NCI-H82 treated with DMSO at 0.1 percent for 48 hours (cell line): Measurements from ENCODE around the gene LDB2.

Experiments
- DNase-seq: peaks from one replicate; lab custom pipeline; 2025; ENCODE audit not compliant: unreplicated experiment; lab: John Stamatoyannopoulos, UW

The LDB2 gene

DNA sequence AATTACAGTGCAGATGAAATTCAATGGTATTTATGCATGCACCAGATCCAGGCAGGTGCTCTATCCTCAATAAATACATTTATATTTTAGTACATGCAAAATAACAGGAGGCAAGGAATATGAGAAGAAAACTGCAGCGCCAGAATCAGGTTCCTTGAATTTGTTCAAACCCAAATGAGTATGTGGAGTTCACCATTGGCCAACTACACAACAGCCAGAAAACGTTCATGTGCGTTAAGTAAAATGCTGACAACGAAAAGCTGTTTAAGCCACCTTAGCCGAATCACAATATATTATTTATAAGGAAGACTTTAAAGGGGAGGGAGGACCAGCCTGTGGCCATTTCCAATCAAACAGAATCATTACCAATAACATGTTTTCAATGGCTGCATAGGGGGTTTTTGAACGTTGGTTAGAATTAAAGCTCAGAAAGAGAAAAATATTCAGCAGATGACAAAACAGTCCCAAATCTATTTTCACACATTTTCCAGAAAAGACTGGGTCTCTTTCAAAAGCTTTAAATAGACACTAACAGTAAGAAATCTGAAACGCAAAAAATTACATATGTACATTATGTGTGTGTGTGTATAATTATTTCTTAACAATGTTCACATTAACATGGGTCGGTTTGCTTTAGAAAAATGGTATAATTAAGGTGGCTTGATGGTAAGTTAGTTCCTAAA, 171.9 kb downstream of the LDB2 start:
- no peak for DNase-seq

- no peak for DNase-seq
Observed at GRCh38 chr4:16725252-16725651, 173.2 kb downstream of the LDB2 start.

DNA sequence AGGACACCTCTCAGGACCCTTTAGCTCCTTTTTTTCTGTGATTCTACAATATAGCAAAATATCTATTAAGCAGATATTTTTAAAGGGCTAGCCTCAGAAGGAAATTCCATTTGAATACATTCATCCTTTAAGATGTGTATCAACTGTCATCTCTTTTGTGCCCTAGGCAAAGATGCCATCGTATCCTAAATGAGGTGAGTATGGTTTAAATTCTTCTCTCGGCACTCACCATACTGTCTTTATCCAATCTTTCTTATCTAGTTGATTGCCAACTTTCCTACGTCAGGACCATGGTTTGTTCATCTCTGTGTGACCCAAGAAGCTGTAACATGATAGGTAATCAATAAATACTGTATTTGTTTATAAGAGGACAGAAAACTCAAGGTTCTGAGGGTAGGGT, 176.0 kb downstream of the LDB2 start:
- DNase-seq = no peak

- no peak for DNase-seq
Observed at GRCh38 chr4:16721613-16722291, 176.7 kb downstream of the LDB2 start.

- DNase-seq = no peak
Observed at GRCh38 chr4:16720761-16721160, 177.7 kb downstream of the LDB2 start.

GRCh38 chr4:16717266-16717970, 181.0 kb downstream of the LDB2 start:
- no peak for DNase-seq

GRCh38 chr4:16715482-16715881, 183.0 kb downstream of the LDB2 start:
- no peak for DNase-seq

DNA sequence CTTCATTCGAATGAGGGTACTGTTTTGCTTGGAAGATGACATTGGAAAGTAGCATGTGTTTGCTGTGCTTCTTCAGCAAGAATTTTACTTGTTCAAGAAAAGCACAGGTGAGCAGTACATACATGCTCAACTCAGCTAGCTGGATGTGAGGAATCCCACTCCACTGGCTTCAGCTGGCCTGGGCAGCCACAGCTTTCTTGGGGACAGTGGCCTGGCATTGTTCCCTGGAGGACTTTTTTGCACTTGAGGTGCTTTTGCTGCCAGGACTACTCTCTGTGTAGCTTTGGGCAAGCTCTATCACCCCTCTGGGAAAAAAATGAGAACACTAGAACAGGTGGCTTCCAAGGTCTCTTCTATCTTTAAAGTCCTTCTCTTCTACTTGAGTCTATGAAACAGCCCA, 184.3 kb downstream of the LDB2 start:
- DNase-seq = no peak

GRCh38 chr4:16713696-16714095, 184.7 kb downstream of the LDB2 start:
- no peak for DNase-seq

DNA sequence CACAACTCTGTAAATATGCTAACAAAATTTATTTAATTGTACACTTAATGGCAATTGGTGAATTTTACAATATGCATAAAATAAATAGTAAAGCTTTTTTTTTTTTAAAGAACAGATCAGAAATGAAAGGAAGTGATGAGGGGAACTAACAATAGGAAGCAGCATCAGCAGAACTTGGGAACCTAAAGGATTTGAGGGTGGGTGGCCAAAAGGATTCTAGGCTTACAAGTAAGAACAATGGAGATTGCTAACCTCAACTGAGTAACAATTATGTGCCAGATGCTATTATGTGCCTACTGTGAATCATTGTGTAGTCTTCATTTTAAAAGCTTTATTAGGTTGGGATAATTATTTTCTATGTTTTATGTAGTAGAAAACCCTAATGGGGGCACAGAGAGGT, 185.2 kb downstream of the LDB2 start:
- DNase-seq = no peak

- no peak for DNase-seq
Observed at GRCh38 chr4:16710198-16710597, 188.2 kb downstream of the LDB2 start.

- DNase-seq = no peak
Observed at GRCh38 chr4:16707874-16708273, 190.6 kb downstream of the LDB2 start.

GRCh38 chr4:16706251-16706650, 192.2 kb downstream of the LDB2 start:
- DNase-seq = no peak

- no peak for DNase-seq
Observed at GRCh38 chr4:16705341-16705740, 193.1 kb downstream of the LDB2 start.

DNA sequence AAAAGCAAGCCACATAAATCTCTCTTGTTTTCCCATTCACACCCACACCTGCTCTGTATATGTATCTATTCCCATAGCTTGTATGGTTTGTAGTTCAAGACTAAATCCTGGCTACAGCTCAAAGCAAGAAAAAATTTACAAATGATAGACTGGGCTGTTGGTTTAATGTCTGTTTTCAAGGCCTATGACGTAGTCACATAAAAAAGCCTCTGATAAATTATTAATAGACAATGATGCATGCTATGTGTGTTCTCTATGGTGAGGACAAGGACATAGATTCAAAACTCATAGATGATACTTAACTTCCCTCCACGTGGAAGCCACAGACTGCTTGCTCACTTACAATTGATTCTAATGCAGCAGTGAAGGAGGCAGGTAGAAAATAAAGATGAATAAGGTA, 194.0 kb downstream of the LDB2 start:
- DNase-seq = no peak

DNA sequence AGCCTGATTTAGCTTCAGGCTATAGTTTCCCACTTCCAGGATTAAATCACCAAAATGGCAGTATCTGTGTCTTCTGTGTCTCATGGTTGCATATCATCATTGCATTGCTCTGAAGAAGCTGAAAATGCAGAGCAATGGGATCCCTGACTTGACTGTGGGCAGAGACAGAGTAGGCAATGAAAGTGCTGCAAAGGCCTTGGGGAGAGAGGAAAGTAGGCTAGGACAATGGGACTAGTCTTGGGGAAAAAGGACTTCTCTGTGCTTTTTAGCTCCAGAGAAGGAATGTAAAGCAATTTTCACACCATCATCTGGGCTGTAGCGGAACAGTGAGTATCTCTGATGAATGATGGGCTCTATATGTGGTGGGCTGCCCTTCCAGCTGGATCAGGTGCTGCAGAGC, 202.5 kb downstream of the LDB2 start:
- no peak for DNase-seq

- DNase-seq = no peak
Observed at GRCh38 chr4:16694884-16695276, 203.6 kb downstream of the LDB2 start.

DNA sequence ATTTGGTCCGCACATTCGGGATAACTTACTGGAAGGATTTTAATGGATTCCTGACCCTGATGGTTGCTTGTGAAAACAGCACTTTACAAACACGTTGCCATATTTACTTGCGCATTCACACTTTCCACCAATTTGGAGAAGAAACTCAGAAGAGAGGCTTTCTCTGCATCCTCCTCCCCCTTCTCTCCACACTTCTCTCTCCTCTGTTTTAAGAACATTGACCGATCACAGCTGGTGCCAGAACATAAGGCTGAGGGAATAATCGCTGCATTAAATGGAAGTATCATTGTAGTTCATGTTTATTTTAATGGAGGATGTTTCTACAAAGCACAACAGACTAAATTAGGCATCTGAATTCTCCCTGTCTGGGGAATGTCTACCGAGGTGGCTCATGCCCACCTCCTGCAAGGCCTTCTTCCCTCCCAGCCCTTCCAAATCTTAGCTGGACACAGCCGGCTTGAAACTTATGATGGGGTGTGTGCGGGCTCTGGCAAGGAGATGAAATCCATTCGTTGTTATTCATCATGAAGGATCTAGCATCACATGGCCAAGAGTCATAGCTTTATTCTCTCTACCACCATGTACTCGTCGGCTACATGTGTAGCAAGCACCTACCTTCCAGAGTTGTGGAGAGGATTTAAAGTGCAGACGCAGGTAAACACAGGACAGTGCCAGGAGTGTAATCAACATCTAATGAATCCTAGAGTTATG, 204.1 kb downstream of the LDB2 start:
- DNase-seq = no peak

DNA sequence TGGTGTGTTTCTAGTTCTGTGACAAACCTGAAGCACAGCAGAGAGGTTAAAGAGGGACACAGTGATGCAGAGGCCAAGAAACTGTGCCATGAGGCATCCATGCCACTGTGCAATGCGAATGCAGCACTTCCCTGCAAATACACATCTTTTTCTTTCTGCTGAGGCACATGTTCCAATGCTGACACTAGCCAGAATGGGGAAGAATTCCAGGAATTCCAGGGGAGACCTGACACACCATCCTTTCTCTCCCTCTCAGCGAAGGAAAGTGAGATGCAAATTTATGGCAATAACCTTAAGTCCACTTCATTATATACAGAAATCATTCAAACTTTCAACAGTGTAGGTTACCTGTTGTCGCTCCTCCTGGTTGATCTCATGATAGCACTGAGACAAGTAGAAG, 204.8 kb downstream of the LDB2 start:
- no peak for DNase-seq

DNA sequence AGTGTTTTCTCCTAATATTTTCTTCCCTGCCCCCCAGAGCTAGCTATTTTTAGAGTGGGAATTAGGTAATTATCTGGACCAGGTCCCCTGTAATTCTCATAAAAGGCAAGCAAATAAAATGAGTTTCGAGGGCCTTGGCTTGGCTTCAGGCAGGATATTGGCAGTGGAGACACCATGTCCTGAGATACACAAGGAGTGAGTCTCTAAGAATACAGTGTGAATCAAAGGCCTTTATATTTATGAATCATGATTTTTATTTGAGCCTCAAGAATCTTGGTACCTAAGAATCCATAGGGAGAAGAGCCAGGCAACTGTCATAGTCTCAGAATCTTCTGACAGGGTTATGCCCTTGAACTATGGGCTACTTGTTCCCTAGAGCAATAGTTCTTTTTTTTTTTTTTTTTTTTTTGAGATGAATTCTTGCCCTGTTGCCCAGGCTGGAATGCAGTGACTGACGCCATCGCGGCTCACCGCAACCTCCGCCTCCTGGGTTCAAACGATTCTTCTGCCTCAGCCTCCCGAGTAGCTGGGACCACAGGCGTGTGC, 205.4 kb downstream of the LDB2 start:
- DNase-seq = no peak

- no peak for DNase-seq
Observed at GRCh38 chr4:16692524-16692923, 205.9 kb downstream of the LDB2 start.
